Measurements from ENCODE around the gene NLGN1.

GRCh38 chr3:173938616-173939015 is 541.1 kb downstream of the NLGN1 start:
- TF ChIP-seq, protein P1, sequence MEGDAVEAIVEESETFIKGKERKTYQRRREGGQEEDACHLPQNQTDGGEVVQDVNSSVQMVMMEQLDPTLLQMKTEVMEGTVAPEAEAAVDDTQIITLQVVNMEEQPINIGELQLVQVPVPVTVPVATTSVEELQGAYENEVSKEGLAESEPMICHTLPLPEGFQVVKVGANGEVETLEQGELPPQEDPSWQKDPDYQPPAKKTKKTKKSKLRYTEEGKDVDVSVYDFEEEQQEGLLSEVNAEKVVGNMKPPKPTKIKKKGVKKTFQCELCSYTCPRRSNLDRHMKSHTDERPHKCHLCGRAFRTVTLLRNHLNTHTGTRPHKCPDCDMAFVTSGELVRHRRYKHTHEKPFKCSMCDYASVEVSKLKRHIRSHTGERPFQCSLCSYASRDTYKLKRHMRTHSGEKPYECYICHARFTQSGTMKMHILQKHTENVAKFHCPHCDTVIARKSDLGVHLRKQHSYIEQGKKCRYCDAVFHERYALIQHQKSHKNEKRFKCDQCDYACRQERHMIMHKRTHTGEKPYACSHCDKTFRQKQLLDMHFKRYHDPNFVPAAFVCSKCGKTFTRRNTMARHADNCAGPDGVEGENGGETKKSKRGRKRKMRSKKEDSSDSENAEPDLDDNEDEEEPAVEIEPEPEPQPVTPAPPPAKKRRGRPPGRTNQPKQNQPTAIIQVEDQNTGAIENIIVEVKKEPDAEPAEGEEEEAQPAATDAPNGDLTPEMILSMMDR (IDR thresholded peaks at IDR 0.05) = no peak
- no peak for TF ChIP-seq POLR2A (IDR thresholded peaks at IDR 0.05)
